Keratinocyte (primary cell): ENCODE results near the gene LSG1. TPM values are rescaled to one million over a fixed set of nuclear protein-coding genes. Genes with fewer than 3 reads are reported as not detected.

Experiments
- DNase-seq: peaks from one replicate; pipeline ENCODE4 v3.0.0-alpha.2; 2011; ENCODE audit warnings: low read depth, missing footprints, low spot score
- FAIRE-seq: peaks from 2 replicates; lab custom pipeline; 2011; peaks lifted over from hg19 to GRCh38; lab: Jason Lieb, UNC
- H2AFZ ChIP-seq: 2 replicates; pipeline ENCODE4 v1.6.0; 2012; ENCODE audit warnings: low read length, control low read depth, inconsistent platforms; ENCODE audit not compliant: control insufficient read depth
- H3K27ac ChIP-seq: 2 replicates; pipeline ENCODE4 v1.5.1; 2011; ENCODE audit warnings: low read length; ENCODE audit not compliant: control insufficient read depth, insufficient read depth
- H3K27me3 ChIP-seq: 3 replicates; pipeline ENCODE4 v1.6.0; 2011; ENCODE audit warnings: low read length; ENCODE audit not compliant: control insufficient read depth, insufficient read depth; ENCODE audit errors: extremely low read depth
- H3K36me3 ChIP-seq, 2 experiments: 2 replicates in 1 of 2; 3 replicates in 1 of 2; pipeline ENCODE4 v1.5.1; 2011; ENCODE audit warnings: low read length in 2 of 2, mild to moderate bottlenecking in 1 of 2; ENCODE audit not compliant: control insufficient read depth in 2 of 2, insufficient read depth in 2 of 2; ENCODE audit errors: extremely low read depth in 1 of 2
- H3K4me1 ChIP-seq: 3 replicates; pipeline ENCODE4 v1.5.1; 2011; ENCODE audit warnings: low read length; ENCODE audit not compliant: control insufficient read depth, insufficient read depth; ENCODE audit errors: extremely low read depth
- H3K4me2 ChIP-seq: 3 replicates; pipeline ENCODE4 v1.6.0; 2011; ENCODE audit warnings: low read depth, low read length; ENCODE audit not compliant: control insufficient read depth, insufficient read depth; ENCODE audit errors: extremely low read depth
- H3K4me3 ChIP-seq, 3 experiments: fragments of 200-600 bp in 1 of 3; sonication (generic) in 1 of 3; 2 replicates in 2 of 3; 3 replicates in 1 of 3; pipeline ENCODE4 v1.5.1; 2011 to 2016; ENCODE audit warnings: low read length in 3 of 3, mild to moderate bottlenecking in 3 of 3, control low read depth in 2 of 3, inconsistent platforms in 1 of 3, low read depth in 1 of 3, mixed read lengths in 1 of 3, mixed run types in 1 of 3, moderate library complexity in 1 of 3; ENCODE audit not compliant: control insufficient read depth in 2 of 3, insufficient read depth in 2 of 3; ENCODE audit errors: extremely low read depth in 1 of 3
- H3K79me2 ChIP-seq: 2 replicates; pipeline ENCODE4 v1.6.0; 2012; ENCODE audit warnings: low read length; ENCODE audit not compliant: control insufficient read depth, insufficient read depth
- H3K9ac ChIP-seq: 3 replicates; pipeline ENCODE4 v1.6.0; 2011; ENCODE audit warnings: low read length; ENCODE audit not compliant: control insufficient read depth, insufficient read depth; ENCODE audit errors: extremely low read depth
- H3K9me1 ChIP-seq: 3 replicates; pipeline ENCODE4 v1.6.0; 2011; ENCODE audit warnings: low read length; ENCODE audit not compliant: control insufficient read depth, insufficient read depth; ENCODE audit errors: extremely low read depth
- H3K9me3 ChIP-seq: 2 replicates; pipeline ENCODE4 v1.5.1; 2012; ENCODE audit warnings: low read depth, low read length; ENCODE audit not compliant: control insufficient read depth
- H4K20me1 ChIP-seq: 3 replicates; pipeline ENCODE4 v1.6.0; 2011; ENCODE audit warnings: low read length; ENCODE audit not compliant: control insufficient read depth, insufficient read depth; ENCODE audit errors: extremely low read depth
- CTCF ChIP-seq, 3 experiments: IDR thresholded peaks in 1 of 3; conservative IDR thresholded peaks in 1 of 3; optimal IDR thresholded peaks in 1 of 3; 2 replicates in 2 of 3; 3 replicates in 1 of 3; pipeline versions ENCODE3 to v1.5.1; 2011; ENCODE audit warnings: low read length in 3 of 3, mild to moderate bottlenecking in 3 of 3, moderate library complexity in 2 of 3, control low read depth in 1 of 3, inconsistent platforms in 1 of 3; ENCODE audit not compliant: insufficient read depth in 2 of 3; ENCODE audit errors: extremely low read depth in 1 of 3
- EZH2 ChIP-seq: IDR thresholded peaks from one replicate; pipeline ENCODE4 v1.6.1; 2012; ENCODE audit warnings: inconsistent platforms, mild to moderate bottlenecking, low read length, moderate library complexity
- dilution Hi-C: fragments of 300-500 bp; cut with MboI; formaldehyde crosslinking; loops from one replicate; pipeline ENCODE4 v1.7.0; 2020; ENCODE audit warnings: low sequenced_read_pairs; ENCODE audit not compliant: extremely low pct_ligation_motif_present
- polyA plus RNA-seq, 5 experiments: library from polyadenylated mRNA; depleted of rRNA in 3 of 5; stranded (reverse) in 3 of 5; stranded (forward) in 1 of 5; unstranded in 1 of 5; fragments of >200 nt; gene quantifications; 1 replicate in 1 of 5; 2 replicates in 3 of 5; 3 replicates in 1 of 5; pipeline versions ENCODE4 v1.2.1 to v1.2.3, GENCODE V29; 2011 to 2012; ENCODE audit warnings: missing spikeins in 2 of 5, low read depth in 1 of 5, low replicate concordance in 1 of 5

Gene LSG1
- polyA plus RNA-seq, 1 donor (not counting 4 experiments of a cell fraction or from before 2014, with no cell fraction given) = 40.7 TPM

GRCh38 chr3:194647747-194648146 lies 24.2 kb downstream of the LSG1 start:
- Histone ChIP-seq H3K4me1 (no peaks in the 10 kb centered on the region), H3K4me3 (no peak overlapping the region), H3K36me3 (peaks cover 28 to 37% of the 10 kb centered on the region in 2 experiments), H3K27ac (no peak overlapping the region), H3K79me2 (no peaks in the 10 kb centered on the region), H3K27me3 (no peaks in the 10 kb centered on the region), H3K9ac (no peak overlapping the region), H3K4me2 (no peak overlapping the region), H4K20me1 (no peaks in the 10 kb centered on the region), H3K9me3 (no peaks in the 10 kb centered on the region), H2AFZ (no peak overlapping the region), H3K9me1 (no peaks in the 10 kb centered on the region)
- TF ChIP-seq CTCF (optimal IDR thresholded peaks at IDR 0.05 in 1 of 3, IDR thresholded peaks at IDR 0.05 in 1 of 3, conservative IDR thresholded peaks at IDR 0.05 in 1 of 3; ENCODE audit: extremely low read depth in 1 of 3, insufficient read depth in 2 of 3, low read length in 3 of 3) (no peak), EZH2 (no peak)
- FAIRE-seq = no peak
- dilution Hi-C loops = no loop called here
- DNase-seq = no peak

GRCh38 chr3:194642769-194643168 lies 29.2 kb downstream of the LSG1 start:
- H3K4me3 ChIP-seq = no peak overlapping the region
- no peak overlapping the region for H3K27ac ChIP-seq
- H3K27me3 ChIP-seq = no peaks in the 10 kb centered on the region
- FAIRE-seq (no peak), DNase-seq (no peak)
- H3K9me1 ChIP-seq = no peaks in the 10 kb centered on the region
- dilution Hi-C loops = no loop called here
- H3K4me2 ChIP-seq = no peak overlapping the region
- TF ChIP-seq CTCF (optimal IDR thresholded peaks at IDR 0.05 in 1 of 3, IDR thresholded peaks at IDR 0.05 in 1 of 3, conservative IDR thresholded peaks at IDR 0.05 in 1 of 3; ENCODE audit: extremely low read depth in 1 of 3, insufficient read depth in 2 of 3, low read length in 3 of 3) (no peak), EZH2 (no peak)
- no peak overlapping the region for H2AFZ ChIP-seq
- H3K9me3 ChIP-seq = no peaks in the 10 kb centered on the region
- no peaks in the 10 kb centered on the region for H4K20me1 ChIP-seq
- H3K4me1 ChIP-seq = no peaks in the 10 kb centered on the region
- no peak overlapping the region for H3K9ac ChIP-seq
- no peaks in the 10 kb centered on the region for H3K79me2 ChIP-seq
- peaks cover 21 to 41% of the 10 kb centered on the region in 2 experiments for H3K36me3 ChIP-seq
